22Rv1 (cell line): ENCODE measurements around the gene ANKRD13C.

Source experiments
- ZFX ChIP-seq: fragments of 450-650 bp; IDR thresholded peaks from 2 replicates; pipeline ENCODE4 v1.6.1; 2017; ENCODE audit warnings: antibody characterized with exemption, borderline replicate concordance
- TF ChIP-seq, protein P1 (sequence below): fragments of 450-650 bp; IDR thresholded peaks from 2 replicates; pipeline ENCODE4 v1.5.1; 2017; ENCODE audit warnings: mild to moderate bottlenecking

DNA sequence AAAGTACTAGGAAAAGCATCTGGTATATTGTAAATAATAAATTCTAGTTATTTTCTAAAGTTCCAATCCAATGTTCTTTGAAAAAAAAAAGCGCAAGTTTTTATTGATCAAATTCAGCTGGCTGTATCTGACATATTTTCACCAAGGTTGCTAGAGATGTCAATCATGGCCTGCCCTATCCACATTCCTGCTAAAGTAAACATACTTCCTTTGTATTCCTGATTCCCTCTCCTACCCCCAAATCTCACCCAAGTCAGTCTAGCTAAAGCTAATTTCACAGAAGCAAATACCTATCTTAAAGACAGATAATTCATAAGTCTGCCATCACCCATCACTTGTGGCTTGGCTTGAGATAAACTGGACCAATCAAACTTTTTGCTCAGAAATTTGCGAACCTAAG is 21.3 kb downstream of the ANKRD13C start:
- TF ChIP-seq, protein P1, sequence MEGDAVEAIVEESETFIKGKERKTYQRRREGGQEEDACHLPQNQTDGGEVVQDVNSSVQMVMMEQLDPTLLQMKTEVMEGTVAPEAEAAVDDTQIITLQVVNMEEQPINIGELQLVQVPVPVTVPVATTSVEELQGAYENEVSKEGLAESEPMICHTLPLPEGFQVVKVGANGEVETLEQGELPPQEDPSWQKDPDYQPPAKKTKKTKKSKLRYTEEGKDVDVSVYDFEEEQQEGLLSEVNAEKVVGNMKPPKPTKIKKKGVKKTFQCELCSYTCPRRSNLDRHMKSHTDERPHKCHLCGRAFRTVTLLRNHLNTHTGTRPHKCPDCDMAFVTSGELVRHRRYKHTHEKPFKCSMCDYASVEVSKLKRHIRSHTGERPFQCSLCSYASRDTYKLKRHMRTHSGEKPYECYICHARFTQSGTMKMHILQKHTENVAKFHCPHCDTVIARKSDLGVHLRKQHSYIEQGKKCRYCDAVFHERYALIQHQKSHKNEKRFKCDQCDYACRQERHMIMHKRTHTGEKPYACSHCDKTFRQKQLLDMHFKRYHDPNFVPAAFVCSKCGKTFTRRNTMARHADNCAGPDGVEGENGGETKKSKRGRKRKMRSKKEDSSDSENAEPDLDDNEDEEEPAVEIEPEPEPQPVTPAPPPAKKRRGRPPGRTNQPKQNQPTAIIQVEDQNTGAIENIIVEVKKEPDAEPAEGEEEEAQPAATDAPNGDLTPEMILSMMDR = no peak
- no peak for TF ChIP-seq ZFX
